ENCODE measurements around the gene CABLES2.

CABLES2 gene

DNA sequence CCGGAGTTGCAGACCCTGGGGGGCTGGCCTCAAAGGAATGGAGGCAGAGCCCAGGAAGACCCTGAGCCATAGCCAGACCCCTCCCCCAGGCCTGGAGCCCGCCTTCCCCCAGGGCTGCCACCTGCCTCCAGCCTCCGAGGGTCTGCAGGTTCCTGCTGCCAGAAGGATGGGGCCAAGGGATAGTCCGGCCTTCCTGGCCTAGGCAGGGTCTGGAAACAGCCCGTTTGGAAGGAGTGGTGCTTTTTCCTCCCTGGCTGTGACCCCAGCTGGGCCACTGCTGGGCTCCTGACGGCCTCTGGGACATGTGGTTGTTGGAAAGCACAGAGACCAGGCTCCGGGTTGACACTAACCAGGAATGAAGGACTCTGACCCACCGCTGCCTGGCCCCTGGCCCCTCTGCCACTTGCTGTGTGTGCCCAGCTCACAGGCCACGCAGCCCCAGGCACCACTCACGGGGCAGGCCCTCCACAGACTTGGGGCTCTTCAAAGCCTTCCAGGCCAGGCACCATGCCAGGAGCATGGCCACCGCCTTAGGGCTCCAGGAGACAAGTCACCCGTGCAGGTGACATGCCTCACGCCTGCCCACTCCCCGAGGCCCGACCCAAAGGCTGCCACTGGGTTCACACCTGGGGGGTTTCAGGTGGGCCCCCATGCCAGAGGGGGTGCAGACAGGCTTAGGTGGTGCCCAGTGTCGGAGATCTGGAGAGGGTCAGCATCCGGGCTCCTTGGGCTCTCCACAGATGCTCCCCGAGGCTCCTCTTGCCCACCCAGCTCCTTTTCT is 36.1 kb downstream of the CABLES2 start:
- no peak for DNase-seq (ENCODE audit: low read depth)

- no peak for DNase-seq (ENCODE audit: low read depth)
These were observed 36.8 kb downstream of the CABLES2 start for GRCh38 chr20:62370115-62370806.

GRCh38 chr20:62369815-62370114 is 37.3 kb downstream of the CABLES2 start:
- no peak for DNase-seq (ENCODE audit: low read depth)

- no peak for DNase-seq (ENCODE audit: low read depth)
These were observed 37.9 kb downstream of the CABLES2 start for GRCh38 chr20:62368976-62369814.

DNA sequence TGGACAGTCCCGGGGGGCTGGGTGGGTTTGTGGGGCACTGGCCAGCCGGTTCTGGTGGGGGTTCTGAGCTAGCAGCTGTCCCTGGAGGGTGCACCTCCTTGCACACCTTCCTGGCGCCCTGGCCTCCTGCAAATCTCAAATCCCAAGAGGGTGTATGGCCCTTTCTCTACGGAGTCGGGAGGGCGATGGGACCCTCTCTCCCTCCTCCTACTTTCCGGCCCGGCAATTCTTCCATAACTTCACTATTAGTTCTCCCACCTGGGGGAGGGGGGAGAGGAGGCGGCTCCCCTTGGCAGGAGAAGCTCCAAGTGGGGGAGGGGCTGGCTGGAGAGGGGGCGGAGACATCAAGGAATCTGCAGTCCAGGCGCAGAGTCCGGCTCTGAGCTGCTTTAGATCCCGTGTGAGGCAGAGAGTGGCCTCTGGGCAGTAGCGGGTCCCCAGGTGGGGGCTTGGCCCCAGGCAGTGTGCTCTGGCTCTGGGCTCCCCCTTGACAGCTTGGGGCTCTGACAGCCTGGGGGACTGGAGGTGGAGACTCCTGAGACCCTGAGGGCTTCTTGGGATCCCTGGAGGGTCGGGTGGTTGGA is 38.6 kb downstream of the CABLES2 start:
- no peak for DNase-seq (ENCODE audit: low read depth)

DNA sequence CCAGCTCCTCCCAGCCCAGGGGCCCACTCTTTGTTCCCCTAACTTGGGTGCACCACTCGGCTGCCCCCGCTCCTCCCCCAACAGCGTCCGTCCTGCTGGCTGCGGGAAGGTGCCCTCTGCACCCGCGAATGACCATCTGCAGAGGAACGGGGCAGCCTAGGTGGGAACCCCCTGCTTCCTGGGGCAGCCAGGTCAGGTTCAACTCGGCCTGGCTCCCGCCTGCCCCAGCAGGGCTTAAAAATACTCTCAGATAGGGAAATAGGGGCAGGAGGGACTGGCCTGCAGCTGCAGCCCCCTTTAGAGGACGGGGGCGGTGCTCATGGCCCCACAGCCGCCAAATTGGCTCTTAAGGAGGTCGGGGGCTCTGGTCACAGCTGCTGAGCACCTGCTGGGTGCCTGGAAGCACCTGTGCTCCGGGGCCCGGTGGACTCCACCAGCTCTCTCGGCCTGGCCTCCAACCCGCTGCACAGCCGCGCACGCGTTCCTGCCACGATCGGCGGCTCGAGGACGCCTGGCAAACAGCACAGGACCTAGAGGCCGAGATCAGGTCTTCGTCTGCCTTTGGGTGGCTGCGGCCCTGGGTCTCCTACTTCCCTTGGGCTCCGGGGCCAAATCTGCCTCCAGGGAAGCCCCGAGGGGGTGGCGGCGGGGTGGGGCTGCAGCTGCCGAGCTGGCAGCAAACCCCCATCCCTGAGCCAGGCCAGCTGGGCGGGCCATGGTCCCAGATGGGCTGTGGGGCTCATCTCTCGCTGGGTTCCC is 39.3 kb downstream of the CABLES2 start:
- no peak for DNase-seq (ENCODE audit: low read depth)

DNA sequence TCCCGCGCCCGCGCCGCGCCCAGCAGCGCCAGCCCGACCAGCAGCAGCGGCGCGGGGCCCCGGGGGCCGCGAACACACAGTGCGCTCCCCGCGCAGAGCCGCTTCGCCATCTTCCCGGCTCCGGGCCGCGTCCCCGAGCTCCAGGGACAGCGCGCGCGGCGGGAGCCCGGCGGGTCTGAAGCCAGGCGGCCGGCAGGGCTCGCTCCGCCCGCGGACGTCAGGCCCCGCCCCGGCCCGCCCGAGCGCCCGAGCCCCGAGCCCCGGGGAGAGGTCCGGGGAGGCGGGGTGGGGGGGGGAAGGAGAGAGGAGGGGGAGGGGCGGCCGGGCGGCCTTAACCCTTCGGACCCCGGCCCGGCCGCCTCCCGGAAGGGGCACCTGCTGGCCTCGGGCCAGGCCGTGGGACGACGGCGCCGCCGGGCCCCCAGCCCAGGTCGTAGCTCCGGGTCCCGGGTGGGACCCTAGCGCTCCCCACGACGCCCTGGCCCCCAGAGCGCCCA is 39.9 kb downstream of the CABLES2 start, which contains the start of gene LAMA5:
TSS of gene LAMA5 (minus strand) at position 177 of the 497 bp plus-strand sequence. CDS start at position 110, 67 bp downstream.
- DNase-seq (ENCODE audit: low read depth): no peak

- no peak for DNase-seq (ENCODE audit: low read depth)
These were observed 40.5 kb downstream of the CABLES2 start for GRCh38 chr20:62366370-62367135.

DNA sequence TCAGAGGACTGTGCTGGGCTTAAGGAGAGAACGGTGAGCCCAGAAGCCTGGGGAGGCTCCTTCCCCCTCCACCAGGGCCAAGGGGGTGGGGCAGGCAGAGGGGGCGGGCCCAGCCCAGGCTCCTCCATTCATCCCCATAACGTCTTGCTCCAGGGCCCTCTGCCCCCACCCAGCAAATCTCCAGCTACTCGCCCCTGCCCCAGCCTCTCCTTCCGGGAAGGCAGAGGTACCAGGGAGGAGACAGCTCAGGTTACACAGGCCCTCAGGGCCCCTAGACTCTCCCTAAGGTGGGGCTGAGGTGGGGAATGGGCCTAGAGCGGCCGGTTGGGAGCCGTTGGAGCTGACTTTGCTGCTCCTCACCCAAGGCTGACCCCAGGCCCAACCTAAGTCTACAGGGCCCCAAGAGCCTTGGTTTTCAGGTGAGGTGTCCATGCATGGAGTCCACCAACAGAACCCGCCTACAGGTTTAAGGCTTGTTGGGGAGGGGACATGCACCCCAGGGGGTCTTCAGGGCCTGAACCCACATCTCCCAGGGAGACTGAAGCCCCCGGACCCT is 41.2 kb downstream of the CABLES2 start:
- no peak for DNase-seq (ENCODE audit: low read depth)

- DNase-seq (ENCODE audit: low read depth): no peak
These were observed 42.0 kb downstream of the CABLES2 start for GRCh38 chr20:62364911-62365736.

- DNase-seq (ENCODE audit: low read depth): no peak
These were observed 42.9 kb downstream of the CABLES2 start for GRCh38 chr20:62363920-62364851.

DNA sequence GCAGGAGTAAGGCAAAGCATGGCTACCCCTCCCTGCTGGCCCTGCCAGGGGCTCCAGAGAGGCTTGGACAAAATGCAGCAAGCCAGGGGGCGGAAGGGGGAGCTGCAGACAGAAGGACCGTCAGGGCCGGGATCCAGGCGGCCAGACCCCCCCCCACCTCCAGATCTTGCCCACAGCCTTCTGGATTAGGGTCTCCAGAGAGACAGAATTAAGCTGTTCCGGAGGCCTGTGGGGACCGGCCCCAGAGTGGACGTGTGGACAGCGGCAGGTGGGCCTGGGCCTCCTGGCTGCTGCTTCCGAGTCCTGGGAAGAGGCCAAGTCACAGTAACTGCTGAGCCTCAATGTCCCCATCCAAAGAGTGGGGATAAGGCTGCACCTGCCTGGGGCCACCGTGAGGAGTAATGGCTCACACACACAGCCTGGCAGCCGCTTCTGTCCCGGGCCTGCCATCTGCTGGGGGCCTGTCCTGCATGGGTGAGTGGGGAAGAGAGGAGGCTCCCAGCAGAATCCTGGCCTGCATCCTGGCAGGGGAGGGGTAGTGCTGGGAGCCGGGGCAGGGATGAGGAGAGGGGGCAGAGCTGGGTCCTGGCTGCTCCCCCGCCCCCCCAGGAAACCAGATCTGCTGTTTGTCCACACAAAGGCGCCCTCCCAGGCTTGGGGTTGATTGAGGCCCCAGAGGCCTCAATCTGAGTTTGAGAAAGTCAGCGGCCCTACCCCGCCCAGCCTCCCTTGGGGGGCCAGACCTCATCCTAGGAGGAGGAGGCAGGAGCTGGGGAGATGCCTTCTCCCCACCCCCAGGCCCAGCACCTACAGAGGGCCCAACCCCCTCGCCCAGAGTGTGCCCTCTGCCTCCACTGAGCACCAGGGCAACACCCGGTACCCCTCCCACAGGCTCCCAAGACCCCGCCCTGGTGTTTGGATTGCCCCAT is 43.8 kb downstream of the CABLES2 start:
- no peak for DNase-seq (ENCODE audit: low read depth)

DNA sequence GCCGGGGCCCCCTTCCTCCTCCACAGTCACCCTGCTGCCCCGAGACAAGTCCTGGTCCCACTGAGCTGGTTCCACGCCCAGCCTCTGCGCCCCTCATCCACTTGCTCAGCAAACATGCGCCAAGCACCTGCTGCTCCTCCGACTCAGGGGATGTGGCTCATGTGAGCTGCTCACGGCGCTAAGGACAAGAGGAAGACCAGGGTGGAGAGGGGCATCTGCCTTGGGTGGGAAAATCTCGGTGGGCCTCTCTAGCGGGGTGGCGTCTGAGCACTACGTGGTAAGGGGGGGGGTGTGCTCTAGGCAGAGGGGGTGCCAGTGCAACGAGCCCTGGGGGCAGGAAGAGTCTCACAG is 44.5 kb downstream of the CABLES2 start:
- DNase-seq (ENCODE audit: low read depth): no peak

DNA sequence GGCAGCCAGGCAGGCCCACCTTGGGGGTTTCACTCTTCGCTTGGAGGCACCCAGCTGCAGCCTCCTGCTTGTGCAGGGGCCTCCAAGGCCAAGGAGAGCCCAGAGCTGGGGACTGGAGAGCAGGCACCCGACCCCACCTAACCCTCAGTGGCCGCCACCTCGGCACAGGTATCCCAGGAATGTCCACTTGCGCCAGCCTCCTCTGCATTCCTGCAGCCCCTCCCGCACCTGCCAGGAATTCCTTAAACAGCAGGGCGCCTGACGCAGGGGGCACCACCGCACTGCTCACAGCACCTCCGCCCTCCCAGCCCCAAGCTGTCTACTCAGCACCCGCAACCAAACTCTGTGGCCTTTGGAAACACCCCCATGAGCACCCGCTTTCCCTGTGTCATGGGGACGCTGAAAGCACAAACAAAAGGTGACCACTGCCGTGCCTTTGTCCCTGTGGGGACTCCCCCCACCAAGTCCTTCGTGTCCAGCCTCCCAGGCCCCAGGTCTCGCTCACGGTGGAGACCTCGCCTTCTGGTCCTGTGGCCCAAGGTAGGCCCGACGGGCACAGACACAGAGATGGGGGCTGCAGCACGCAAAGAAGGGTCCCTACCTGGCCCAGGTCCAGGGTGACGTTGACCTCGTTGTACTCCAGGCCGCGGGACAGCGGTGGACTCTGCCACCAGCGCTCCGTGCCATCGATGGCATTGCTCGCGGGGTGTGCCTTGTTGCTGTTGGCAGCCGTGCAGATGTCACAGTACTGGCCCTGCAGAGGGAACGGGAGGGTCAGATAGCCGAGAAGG is 45.1 kb downstream of the CABLES2 start:
- no peak for DNase-seq (ENCODE audit: low read depth)

- no peak for DNase-seq (ENCODE audit: low read depth)
These were observed 46.0 kb downstream of the CABLES2 start for GRCh38 chr20:62360854-62361798.
